ENCODE measurements around the gene SNPH.

Gene SNPH

GRCh38 chr20:1326031-1326930, 60.2 kb downstream of the SNPH start:
- no peak for DNase-seq (ENCODE audit: low read depth in 1 of 2, low spot score in 1 of 2)
- Histone ChIP-seq H3K4me3 (replicated peaks; ENCODE audit: insufficient read depth, low read length) (peak overlapping the region; percentile 67), H3K27me3 (ENCODE audit: insufficient read depth, poor library complexity, severe bottlenecking) (no peaks in the 10 kb centered on the region), H3K27ac (replicated peaks) (peak overlapping the region; percentile 95)
- no peak for TF ChIP-seq POLR2AphosphoS5 (IDR thresholded peaks at IDR 0.05; ENCODE audit: low read depth)
- no peak for TF ChIP-seq SPI1 (IDR thresholded peaks at IDR 0.05; ENCODE audit: borderline replicate concordance, low read depth)
- TF ChIP-seq, protein P1, sequence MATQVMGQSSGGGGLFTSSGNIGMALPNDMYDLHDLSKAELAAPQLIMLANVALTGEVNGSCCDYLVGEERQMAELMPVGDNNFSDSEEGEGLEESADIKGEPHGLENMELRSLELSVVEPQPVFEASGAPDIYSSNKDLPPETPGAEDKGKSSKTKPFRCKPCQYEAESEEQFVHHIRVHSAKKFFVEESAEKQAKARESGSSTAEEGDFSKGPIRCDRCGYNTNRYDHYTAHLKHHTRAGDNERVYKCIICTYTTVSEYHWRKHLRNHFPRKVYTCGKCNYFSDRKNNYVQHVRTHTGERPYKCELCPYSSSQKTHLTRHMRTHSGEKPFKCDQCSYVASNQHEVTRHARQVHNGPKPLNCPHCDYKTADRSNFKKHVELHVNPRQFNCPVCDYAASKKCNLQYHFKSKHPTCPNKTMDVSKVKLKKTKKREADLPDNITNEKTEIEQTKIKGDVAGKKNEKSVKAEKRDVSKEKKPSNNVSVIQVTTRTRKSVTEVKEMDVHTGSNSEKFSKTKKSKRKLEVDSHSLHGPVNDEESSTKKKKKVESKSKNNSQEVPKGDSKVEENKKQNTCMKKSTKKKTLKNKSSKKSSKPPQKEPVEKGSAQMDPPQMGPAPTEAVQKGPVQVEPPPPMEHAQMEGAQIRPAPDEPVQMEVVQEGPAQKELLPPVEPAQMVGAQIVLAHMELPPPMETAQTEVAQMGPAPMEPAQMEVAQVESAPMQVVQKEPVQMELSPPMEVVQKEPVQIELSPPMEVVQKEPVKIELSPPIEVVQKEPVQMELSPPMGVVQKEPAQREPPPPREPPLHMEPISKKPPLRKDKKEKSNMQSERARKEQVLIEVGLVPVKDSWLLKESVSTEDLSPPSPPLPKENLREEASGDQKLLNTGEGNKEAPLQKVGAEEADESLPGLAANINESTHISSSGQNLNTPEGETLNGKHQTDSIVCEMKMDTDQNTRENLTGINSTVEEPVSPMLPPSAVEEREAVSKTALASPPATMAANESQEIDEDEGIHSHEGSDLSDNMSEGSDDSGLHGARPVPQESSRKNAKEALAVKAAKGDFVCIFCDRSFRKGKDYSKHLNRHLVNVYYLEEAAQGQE (IDR thresholded peaks at IDR 0.05; ENCODE audit: insufficient replicate concordance, low read depth) = no peak
- TF ChIP-seq CTCF (IDR thresholded peaks at IDR 0.05; ENCODE audit: insufficient read depth, low read length) = no peak
- TF ChIP-seq GABPA (IDR thresholded peaks at IDR 0.05; ENCODE audit: low read depth) = no peak

GRCh38 chr20:1327241-1327653, 61.2 kb downstream of the SNPH start:
- H3K27ac ChIP-seq (replicated peaks) = no peak overlapping the region
- TF ChIP-seq SPI1 (IDR thresholded peaks at IDR 0.05; ENCODE audit: borderline replicate concordance, low read depth) (no peak), GABPA (IDR thresholded peaks at IDR 0.05; ENCODE audit: low read depth) (no peak), POLR2AphosphoS5 (IDR thresholded peaks at IDR 0.05; ENCODE audit: low read depth) (no peak), CTCF (IDR thresholded peaks at IDR 0.05; ENCODE audit: insufficient read depth, low read length) (no peak)
- TF ChIP-seq, protein P1 (IDR thresholded peaks at IDR 0.05; ENCODE audit: insufficient replicate concordance, low read depth) = no peak

GRCh38 chr20:1327827-1328679, 62.0 kb downstream of the SNPH start:
- H3K4me3 ChIP-seq (replicated peaks; ENCODE audit: insufficient read depth, low read length) = no peak overlapping the region
- H3K27ac ChIP-seq (replicated peaks) = no peak overlapping the region
- H3K27me3 ChIP-seq (ENCODE audit: insufficient read depth, poor library complexity, severe bottlenecking) = no peaks in the 10 kb centered on the region
- no peak for DNase-seq (ENCODE audit: low read depth in 1 of 2, low spot score in 1 of 2)
- TF ChIP-seq, protein P1 (IDR thresholded peaks at IDR 0.05; ENCODE audit: insufficient replicate concordance, low read depth) = no peak
- TF ChIP-seq SPI1 (IDR thresholded peaks at IDR 0.05; ENCODE audit: borderline replicate concordance, low read depth) = no peak
- TF ChIP-seq CTCF (IDR thresholded peaks at IDR 0.05; ENCODE audit: insufficient read depth, low read length) = no peak
- TF ChIP-seq POLR2AphosphoS5 (IDR thresholded peaks at IDR 0.05; ENCODE audit: low read depth) = no peak
- TF ChIP-seq GABPA (IDR thresholded peaks at IDR 0.05; ENCODE audit: low read depth) = no peak

More at GRCh38 chr20:1327241-1327653, 61.2 kb downstream of the SNPH start:
- peak in 1 of 2 experiments; percentile 23 for DNase-seq (ENCODE audit: low read depth in 1 of 2, low spot score in 1 of 2)
- Histone ChIP-seq H3K27me3 (ENCODE audit: insufficient read depth, poor library complexity, severe bottlenecking) (no peaks in the 10 kb centered on the region), H3K4me3 (replicated peaks; ENCODE audit: insufficient read depth, low read length) (no peak overlapping the region)

Data from HL-60 (cell line).